HG03066 (cell line): ENCODE data around the gene PRDM16.

ENCODE experiments used
- ATAC-seq: cut with Tn5 transposase; IDR thresholded peaks from one replicate; pipeline ENCODE4 v1.9.1; 2021; ENCODE audit warnings: low read depth; ENCODE audit not compliant: unreplicated experiment

Gene PRDM16

DNA sequence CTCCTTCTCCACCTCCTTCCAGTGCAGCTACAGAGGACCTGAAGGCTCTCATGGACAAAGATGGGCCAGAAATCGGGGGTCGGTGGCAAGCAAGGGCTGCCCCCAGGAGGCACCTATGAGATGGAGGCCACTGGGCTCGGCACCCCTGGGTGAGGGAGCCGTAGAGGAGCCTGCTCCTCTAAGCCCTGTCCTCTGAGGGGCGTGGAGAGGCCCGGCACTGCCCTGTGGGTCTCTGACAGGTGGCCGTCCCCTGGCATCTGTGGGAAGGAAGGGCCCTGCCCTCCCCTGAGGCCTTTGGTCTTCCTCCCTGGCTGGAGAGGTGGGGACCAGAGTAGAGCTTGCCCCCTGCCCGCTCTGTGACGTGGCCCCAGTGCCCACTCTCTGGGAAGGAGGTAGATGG lies 30.9 kb downstream of the PRDM16 start:
- no peak for ATAC-seq

DNA sequence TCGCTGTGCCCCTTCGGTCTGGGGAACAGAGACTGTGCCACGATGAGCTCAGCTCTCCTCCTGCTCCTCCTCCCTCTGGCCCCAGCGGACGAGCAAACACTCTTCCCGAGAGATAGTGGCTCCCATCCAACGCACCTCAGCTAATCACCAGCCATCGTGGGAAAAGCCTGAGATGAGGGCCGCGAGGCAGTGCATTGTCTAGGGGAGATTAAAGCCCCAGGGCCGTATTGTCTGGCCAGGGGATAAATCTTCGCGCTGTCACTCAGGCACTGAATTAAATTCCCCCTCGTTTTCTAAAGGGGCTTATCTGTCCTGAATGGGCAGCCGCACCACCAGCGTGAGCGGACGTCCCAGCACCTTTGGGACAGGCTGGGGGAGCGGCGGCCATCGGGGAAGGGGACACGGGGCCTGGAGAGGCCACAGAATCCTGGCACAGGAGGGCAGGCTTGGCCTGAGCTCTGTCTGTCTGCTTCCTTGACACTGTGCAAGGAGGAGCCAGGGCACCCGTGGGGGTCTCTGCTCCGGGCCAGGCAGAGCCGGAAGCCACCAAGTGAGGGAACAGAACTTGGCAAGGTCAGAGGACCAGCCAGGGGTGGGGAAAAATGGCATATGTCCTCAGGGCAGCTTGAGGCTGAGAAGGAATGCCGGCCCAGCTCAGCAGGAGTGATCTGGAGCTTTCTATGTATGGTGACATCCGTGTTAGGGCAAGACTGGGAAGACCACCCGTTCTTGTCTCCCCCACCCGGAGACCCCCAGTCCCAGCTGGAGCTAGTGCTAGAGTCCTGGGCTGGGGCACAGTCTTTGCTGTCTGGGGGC lies 32.3 kb downstream of the PRDM16 start:
- ATAC-seq: no peak

DNA sequence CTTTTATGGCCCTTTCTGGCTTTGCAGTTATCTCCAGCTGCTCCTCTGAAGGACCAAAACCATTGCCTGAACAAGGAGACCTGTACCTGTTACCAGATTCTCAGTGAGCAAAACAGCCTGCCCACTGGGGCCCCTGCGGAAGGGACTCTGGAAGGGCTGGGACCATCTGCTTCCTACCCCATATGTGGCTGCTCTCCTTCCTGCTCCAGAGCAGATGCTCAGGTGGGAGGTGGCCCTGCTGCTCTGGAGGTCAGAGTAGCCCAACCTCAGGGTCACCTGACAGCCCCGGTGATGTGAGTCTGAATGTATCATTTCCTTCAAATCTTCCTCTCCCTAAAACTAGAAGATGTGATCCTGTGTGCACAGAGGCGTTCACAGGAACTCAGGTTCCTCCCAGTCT lies 33.6 kb downstream of the PRDM16 start:
- ATAC-seq: no peak

DNA sequence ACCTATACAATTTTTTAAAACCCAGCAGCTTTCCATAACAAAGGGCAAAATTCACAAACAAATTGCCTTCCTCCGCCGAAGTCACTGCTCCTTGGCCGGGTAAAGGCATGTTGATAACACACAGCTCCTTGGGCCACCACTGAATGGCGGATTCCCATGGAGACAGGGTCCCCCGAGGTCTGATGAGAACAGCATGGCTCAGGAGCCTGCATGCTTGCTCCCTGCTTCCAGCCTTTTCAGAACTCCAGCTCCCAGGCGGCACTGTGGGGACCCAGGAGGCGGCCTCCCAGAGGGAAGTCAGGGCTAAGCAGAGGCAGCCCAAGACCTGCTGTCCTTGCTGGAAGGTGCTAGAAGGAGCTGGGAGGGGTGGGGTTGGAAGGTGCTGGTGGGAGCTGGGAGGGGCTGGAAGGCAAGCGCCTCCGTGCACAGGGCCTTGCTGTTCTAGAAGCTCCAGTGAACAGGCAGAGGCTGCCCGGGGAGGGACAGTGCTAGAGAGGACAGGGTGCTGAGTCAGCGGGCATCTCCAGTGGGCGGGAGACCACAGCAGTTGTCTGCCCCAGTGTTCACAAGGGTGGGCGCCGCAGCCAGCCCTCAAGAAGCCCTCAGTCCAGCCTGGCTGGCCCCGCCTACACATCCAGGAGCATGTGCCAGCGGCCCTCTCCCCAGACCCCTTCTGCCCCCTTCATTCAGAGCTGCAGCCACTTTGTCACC lies 35.1 kb downstream of the PRDM16 start:
- no peak for ATAC-seq

DNA sequence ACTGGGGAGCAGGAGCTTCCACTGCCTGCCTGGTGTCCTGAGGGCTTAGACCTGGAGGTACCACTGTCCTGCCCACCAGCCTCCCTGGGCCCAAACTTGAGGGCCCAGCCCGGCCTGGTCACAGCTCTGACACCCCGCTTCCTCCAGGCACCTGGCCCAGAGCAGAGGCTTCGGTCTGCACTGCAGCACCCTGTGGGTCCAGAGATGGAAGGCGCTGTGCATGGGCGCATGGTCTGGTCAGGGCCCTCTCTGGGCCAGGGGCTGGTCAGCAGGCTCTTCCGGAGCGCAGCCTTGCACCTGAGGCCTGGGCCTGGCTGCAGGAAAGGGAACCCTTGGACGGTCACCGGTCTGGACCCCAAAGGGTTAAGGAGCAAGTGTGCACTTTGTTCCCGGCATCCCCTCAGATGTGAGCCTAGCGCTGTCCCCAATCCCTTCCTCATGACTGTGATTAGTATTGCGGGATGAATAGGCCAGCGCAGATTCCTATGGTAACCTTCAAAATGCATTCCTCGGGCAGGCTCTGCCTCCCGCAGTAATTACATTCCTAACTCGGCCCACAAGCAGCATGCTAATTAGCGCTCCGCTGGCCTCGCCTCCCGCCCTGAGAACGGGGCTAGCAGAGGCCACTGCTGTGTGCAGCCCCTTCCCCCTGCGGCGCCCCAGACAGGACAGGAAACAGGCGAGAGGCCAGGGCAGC lies 36.3 kb downstream of the PRDM16 start:
- ATAC-seq: no peak

DNA sequence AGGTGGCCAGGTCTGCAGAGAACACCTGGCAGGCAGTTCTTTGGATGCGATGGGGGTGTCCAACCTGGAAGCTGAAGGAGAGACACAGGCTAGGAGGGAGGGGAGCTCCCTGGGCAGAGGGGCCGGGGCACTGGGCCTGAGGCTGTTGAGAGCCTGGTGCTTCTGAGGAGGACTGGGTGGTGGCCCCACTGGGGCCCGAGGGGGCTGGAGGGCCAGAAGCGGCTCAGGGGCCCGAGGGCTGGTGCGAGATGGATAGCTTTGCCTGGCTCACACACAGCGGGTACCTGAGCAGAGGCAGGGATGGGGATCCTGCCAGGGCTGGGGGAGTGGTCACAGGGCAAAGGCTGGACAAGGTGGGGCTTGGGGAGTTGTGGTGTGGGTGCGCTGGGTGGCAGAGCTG lies 37.2 kb downstream of the PRDM16 start:
- ATAC-seq: no peak

DNA sequence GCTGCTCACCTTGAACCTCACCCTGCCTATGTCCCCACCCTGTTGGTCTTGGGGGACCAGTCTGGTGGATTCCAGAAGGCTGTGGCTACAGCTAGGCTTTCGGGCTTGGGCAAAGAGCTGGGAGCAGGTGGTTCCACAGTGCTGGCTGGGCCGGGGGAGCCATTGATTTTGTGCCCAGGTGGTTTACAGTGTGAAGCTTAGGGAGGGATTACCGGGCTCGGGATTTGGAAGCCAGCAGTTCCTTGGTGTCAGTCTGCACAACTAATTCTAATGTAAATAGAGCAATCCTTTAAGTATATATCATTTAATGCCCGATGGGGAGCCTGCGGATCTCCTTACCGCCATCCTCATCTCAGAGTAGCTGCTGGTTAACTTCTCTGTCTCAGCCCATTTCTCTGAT lies 38.2 kb downstream of the PRDM16 start:
- ATAC-seq: no peak

DNA sequence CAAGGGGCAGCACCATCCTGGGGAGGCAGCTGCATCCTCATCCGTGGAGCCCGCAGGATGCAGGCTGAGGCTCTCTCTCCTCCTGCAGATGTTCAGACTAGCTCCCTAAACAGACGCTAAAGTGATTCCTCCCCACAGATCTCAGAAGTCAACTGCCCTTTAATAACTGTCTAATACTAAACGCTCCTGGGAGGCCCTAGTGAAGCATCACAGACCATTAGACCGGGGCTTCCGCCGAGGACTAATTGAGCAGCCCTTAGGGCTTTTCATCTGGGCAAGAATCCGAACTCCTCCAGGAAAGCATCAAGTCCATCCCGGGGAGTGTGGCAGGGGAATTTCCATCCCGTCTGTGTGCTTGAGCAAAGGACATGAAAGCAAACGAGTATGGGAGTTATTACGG lies 40.4 kb downstream of the PRDM16 start:
- ATAC-seq: no peak

DNA sequence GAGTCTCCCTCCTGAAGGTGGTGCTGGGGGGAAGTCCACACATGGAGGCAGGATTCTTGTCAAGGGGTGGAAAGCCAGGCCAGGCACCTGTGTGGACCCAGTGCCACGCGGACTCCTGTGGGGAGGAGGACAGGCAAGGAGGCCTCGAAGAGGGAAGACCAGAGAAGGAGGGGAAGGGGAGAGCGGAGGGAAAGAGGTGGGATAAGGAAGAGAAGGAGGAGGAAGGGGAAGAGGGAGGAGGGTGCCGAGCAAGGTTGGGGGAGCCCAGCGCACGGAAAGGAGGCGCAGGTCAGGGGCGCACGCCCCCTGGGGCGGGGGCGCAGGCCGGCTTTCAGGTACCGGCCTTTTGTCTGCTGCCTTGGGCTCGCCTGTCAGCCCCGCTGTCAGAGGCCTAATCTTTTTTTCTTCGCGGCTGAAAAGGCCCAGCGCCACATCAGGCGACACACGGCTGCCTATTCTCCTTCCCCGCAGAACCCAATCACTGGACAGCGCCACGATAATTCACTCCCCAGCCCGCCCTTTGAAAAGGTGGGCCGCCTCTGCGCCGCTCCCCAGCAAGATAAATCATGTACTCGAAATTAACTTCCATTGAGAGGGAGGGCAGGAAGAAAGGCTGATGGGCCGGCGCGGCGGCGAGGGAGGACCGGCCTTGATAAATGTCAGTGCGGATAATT lies 42.5 kb downstream of the PRDM16 start:
- no peak for ATAC-seq

DNA sequence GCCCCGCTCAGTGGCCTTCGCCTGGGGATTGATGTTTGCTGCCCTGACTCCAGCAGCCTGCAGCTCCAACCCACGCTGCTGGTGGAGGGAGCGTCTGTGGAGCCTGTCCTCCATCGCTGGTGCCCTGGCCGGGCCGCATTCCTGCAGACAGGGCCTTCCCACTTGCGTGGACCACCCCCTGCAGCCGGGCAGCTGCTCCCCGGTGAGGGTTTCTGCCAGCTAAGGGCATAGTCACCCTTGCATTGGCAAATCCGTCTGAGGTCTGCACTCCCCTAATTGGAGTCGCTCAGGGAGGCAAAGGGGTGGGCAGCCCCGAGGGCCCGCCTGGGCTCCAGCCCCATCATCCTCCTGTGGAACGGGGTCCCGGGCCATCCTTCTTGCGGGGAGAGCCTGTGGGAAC lies 43.5 kb downstream of the PRDM16 start:
- ATAC-seq: no peak

DNA sequence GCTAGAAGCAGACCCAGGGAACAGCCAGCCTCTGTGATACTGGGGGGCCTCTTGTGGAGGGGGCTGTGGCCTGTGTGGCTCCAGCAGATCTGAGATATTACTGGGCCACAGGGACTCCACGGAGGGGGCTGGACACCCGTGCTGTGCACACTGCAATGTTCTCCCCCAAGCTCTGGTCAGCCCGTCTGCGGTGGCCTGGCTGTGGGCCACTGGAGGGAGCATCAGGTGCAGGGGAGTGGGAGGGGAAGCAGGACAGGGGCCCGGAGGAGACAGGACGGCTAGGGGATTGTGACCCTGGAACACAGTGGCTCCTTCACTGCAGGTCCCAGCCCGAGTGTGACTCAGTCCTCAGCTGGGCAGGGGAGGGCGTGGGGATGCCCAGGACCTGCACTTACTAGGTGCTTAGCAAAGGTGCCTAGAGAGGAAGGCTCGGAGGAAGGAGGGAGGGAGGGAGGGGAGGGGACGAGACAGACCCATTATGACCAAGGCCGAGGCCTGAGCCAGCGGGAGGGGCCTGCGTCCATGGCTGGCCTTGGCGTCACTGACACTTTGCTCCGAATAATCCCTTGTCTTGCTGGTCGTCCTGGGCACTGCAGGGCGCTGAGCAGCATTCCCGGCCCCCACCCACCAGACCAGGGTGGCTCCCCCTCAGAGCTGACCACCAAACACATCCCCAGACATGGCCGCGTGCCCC lies 44.2 kb downstream of the PRDM16 start:
- no peak for ATAC-seq

DNA sequence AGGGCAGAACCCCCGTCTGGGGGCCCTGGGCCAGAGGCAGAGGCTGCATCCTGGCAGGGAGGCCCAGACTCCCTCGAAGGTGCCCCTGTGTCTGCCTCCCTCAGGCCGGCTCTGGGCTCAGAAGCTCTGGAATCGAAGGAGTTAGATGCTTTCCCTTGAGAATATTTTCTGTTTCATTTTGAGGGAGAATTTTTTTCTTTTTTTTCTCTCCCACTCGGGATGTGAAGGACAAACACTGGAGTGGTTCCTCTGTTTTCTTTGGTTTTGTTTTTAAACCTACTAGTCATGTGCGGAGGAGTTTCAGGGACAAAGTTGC lies 44.7 kb downstream of the PRDM16 start:
- ATAC-seq: no peak

DNA sequence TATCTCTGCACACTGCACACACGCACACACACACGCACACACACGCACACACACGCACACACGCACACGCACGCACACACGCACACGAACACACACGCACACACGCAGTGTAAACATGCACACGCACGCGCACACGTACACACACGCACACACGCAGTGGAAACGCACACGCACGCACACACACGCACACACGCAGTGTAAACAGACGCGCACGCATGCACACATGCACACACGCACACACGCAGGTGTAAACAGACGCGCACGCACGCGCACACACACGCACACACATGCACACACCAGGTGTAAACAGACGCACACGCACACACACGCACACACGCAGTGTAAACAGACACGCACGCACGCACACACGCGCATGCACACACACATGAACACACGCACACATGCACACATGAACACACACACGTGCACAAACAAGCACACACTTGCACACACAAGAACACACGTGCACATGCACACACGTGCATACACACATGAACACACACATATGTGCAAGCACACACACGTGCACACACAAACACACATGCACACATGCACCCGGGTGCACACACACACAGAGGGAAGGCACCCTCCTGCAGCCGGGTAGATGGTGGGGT lies 45.2 kb downstream of the PRDM16 start:
- no peak for ATAC-seq

DNA sequence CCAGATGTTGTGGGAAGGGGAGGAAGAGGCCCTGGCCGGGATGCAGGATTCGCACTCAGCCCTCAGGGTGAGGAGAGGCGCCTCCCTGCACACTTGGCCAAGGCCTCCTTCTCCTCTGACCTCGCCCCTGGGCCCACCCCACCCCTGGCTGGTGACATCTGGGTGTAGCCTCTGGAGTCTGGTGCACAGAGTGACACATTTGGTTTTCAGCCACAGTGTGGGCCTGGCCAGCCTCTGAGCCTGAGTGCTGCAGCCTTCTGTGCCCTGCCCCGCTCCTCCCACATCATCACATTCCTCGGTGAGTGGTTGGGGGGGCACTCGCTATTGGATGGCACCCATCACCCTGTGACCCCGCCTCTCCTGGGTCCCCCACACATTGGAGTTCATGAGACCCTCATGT lies 45.8 kb downstream of the PRDM16 start:
- no peak for ATAC-seq

DNA sequence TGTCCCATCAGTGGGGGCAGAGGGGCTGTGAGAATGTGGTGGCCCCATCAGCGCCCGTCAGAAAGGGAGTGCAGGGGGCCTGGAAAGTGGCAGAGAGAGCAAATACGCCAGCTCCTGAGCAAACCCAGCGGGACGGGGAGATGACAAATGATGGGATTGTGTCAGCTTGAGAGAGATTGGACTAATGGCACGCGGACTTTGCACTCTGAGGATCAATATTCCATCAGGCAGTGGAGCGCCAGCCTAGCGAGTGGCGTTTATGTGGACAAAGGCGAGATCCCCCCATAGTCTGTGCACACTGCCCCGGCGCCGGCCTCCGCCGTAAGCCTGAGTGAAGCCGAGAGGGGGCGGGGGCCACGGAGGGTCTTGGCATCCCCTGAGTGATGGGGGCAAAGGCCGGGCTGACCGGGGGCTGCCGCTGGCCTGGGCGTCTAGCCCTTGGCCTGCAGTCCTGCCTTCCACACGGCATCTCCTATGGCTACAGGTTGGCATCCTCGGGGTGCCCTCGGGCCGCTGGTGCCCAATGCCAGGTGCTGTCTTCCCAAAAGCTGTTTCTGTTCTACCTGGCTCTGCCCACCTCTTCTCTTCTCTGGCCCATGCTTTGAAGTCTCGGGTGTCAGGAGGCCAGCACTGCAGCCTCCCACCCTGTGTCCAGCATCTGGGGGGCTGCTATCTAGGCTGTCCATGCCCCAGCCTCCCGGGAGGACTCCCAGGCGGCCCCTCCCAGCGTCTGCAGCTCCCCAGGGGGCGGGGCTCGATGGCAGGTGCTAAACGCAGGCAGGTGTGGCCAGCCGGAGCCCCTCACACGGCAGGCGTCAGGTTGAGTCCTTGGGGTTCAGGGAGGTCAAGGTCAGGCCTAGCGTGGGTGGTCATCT lies 46.5 kb downstream of the PRDM16 start:
- no peak for ATAC-seq

DNA sequence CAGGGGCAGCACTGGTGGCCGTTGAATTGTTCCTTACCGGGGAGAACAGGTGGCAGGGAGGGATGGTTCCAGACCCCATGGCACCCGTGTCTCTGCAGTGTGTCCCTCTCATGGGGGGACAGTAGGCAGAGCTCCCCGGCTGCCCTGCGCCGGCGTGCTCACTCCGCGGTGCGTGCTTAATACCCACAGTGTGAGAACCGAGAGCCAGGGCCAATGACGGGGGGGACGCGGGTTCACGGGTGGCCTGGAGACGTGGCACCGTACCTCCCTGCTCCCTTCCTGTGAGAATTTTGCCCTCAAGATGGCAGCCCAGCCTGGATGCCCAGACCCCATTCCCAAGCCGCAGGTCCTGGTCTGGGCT lies 47.1 kb downstream of the PRDM16 start:
- no peak for ATAC-seq

DNA sequence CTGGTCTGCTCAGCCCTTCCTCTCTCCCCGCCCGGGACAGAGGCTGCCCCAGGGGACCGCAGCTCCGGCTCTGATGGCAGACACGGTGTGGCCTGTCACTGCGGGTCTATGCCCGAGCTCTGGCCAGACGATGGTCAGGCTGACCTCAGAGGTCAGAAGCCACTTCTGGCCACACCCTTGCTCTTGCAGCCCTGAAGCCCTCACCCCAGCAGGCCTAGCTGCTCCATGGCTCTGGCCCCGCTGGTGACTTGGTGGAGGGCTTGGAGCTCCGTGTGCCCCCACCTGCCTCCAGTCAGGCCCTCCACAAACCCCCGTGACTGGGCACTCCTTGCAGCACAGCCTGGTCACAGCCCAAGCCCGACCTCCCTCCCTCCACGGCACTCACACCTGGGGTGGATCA lies 47.6 kb downstream of the PRDM16 start:
- no peak for ATAC-seq

DNA sequence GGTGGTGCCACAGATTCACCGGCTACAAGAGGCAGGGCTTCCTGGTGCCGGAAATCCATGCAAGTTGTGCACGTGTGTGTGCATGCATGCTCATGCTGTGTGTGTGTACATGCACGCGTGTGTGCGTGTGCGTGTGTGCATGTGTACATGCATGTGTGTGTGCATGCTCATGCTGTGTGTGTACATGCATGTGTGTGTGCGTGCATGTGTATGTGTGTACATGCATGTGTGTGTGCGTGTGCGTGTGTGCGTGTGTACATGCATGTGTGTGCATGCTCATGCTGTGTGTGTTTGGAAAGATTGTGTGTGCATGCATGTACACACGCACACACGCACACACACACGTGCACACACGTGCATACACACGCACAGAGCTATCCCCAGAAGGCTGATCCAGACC lies 48.9 kb downstream of the PRDM16 start:
- no peak for ATAC-seq

DNA sequence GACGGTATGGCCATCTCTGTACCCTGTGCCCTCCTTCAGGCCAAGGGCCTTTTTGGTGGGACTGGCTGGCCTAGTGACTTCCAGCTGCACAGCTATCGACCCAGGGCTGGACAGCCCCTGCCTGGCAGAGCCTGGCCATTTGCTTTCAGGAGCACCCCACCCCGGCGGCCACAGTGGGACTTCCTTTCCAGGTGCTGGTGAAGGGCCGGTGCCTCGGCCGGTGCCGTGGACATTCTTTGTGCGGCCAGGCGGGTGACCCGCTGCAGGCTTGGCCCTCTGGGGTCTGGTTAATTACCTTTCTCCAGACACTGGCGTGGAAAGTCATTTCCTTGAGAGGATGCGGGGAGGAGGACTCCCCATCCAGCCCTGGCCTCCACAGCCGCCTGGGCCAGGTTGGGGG lies 50.1 kb downstream of the PRDM16 start:
- ATAC-seq: no peak
